Muscle of leg (tissue), 11 donors: ENCODE data around the gene ABCA6. TPM values are rescaled to one million over a fixed set of nuclear protein-coding genes. Genes with fewer than 3 reads are reported as not detected.
A peak's percentile ranks its signal among the peaks of the same experiment; 100 is the strongest.

Experiments
- DNase-seq: peaks from one replicate; pipeline ENCODE4 v3.0.0; 2013
- H3K27ac ChIP-seq: one replicate; pipeline ENCODE4 v1.5.1; 2013; ENCODE audit warnings: mild to moderate bottlenecking, low read length, control low read depth
- H3K27me3 ChIP-seq: one replicate; pipeline ENCODE4 v1.6.1; 2013; ENCODE audit warnings: low read length; ENCODE audit not compliant: control insufficient read depth, insufficient read depth
- H3K36me3 ChIP-seq: one replicate; pipeline ENCODE4 v1.6.1; 2013; ENCODE audit warnings: low read length; ENCODE audit not compliant: control insufficient read depth, insufficient read depth
- H3K4me1 ChIP-seq: one replicate; pipeline ENCODE4 v1.6.1; 2013; ENCODE audit warnings: low read length; ENCODE audit not compliant: control insufficient read depth, insufficient read depth
- H3K4me3 ChIP-seq: one replicate; pipeline ENCODE4 v1.5.1; 2013; ENCODE audit warnings: low read length, control low read depth
- H3K9me3 ChIP-seq: replicated peaks from 2 replicates; pipeline ENCODE4 v1.6.1; 2013; ENCODE audit warnings: low read depth, low read length; ENCODE audit not compliant: control insufficient read depth
- WGBS: methylation state at CpG from one replicate; pipeline ENCODE4 v1.1.5; 2013; ENCODE audit warnings: missing lambda C conversion rate; ENCODE audit not compliant: insufficient coverage; 5-methylcytosine and 5-hydroxymethylcytosine counted together
- polyA plus RNA-seq, 8 donors: library from polyadenylated mRNA; unstranded; fragments of 120-200 nt; gene quantifications; one replicate each; pipeline versions ENCODE4 v1.2.1 to v1.2.3, GENCODE V29; 2013; ENCODE audit warnings: inconsistent platforms in 1 of 8, low replicate concordance in 1 of 8; ENCODE audit not compliant: insufficient read length in 8 of 8, insufficient read depth in 1 of 8
- total RNA-seq: library from RNA; stranded (reverse); fragments of 120-200 nt; gene quantifications from one replicate; pipeline ENCODE4 v1.2.4, GENCODE V29; 2013

ABCA6 gene
- total and polyA plus RNA-seq, 9 donors, result 7.2 to 24.3 (median 8.7) TPM

- DNase-seq, result peak; percentile 94
- no peak overlapping the region for H3K4me3 ChIP-seq
- no peaks in the 10 kb centered on the region for H3K9me3 ChIP-seq
- H3K27me3 ChIP-seq, result no peaks in the 10 kb centered on the region
- no peaks in the 10 kb centered on the region for H3K4me1 ChIP-seq
- H3K27ac ChIP-seq, result peak overlapping the region; percentile 90
- no CpG with 5 or more reads among the region's 3 CpGs for WGBS
- no peaks in the 10 kb centered on the region for H3K36me3 ChIP-seq
Observed at GRCh38 chr17:69142175-69142802, 594 bp upstream of the ABCA6 start.

- peaks cover 7% of the 10 kb centered on the region for H3K36me3 ChIP-seq
- no peak for DNase-seq
- no peaks in the 10 kb centered on the region for H3K4me1 ChIP-seq
Observed at GRCh38 chr17:69134112-69134511, 7.6 kb downstream of the ABCA6 start.

GRCh38 chr17:69130627-69131296 lies 10.9 kb downstream of the ABCA6 start:
- Histone ChIP-seq H3K27ac (no peak overlapping the region), H3K9me3 (no peaks in the 10 kb centered on the region), H3K27me3 (no peaks in the 10 kb centered on the region), H3K4me1 (no peaks in the 10 kb centered on the region), H3K36me3 (peaks cover 7% of the 10 kb centered on the region), H3K4me3 (no peak overlapping the region)
- WGBS, result no CpG with 5 or more reads among the region's 6 CpGs
- no peak for DNase-seq

More at GRCh38 chr17:69134112-69134511, 7.6 kb downstream of the ABCA6 start:
- Histone ChIP-seq H3K4me3 (no peak overlapping the region), H3K27ac (no peak overlapping the region), H3K27me3 (no peaks in the 10 kb centered on the region), H3K9me3 (no peaks in the 10 kb centered on the region)
- WGBS, result 86% methylated on average over 2 of the region's 3 CpGs

GRCh38 chr17:69123626-69124025 lies 18.1 kb downstream of the ABCA6 start:
- no peak for DNase-seq
- Histone ChIP-seq H3K4me1 (no peaks in the 10 kb centered on the region), H3K27me3 (no peaks in the 10 kb centered on the region), H3K36me3 (no peaks in the 10 kb centered on the region), H3K9me3 (no peaks in the 10 kb centered on the region), H3K4me3 (no peak overlapping the region), H3K27ac (no peak overlapping the region)
- WGBS, result 100% methylated on average over 1 of the region's 1 CpG

- Histone ChIP-seq H3K36me3 (no peaks in the 10 kb centered on the region), H3K4me3 (no peak overlapping the region), H3K27me3 (no peaks in the 10 kb centered on the region), H3K27ac (no peak overlapping the region), H3K4me1 (no peaks in the 10 kb centered on the region), H3K9me3 (no peaks in the 10 kb centered on the region)
- DNase-seq, result no peak
- WGBS, result 100% methylated on average over 3 of the region's 5 CpGs
Observed at GRCh38 chr17:69122065-69122464, 19.6 kb downstream of the ABCA6 start.

- Histone ChIP-seq H3K4me3 (no peak overlapping the region), H3K36me3 (no peaks in the 10 kb centered on the region), H3K9me3 (no peaks in the 10 kb centered on the region), H3K27ac (no peak overlapping the region), H3K27me3 (no peaks in the 10 kb centered on the region), H3K4me1 (no peaks in the 10 kb centered on the region)
- WGBS, result 50% methylated on average over 1 of the region's 2 CpGs
- DNase-seq, result no peak
Observed at GRCh38 chr17:69117855-69118784, 23.6 kb downstream of the ABCA6 start.

- no peak for DNase-seq
- no peaks in the 10 kb centered on the region for H3K36me3 ChIP-seq
Observed at GRCh38 chr17:69111794-69112193, 29.9 kb downstream of the ABCA6 start.

GRCh38 chr17:69105907-69106730 lies 35.6 kb downstream of the ABCA6 start:
- no peaks in the 10 kb centered on the region for H3K4me1 ChIP-seq
- no peak for DNase-seq
- H3K4me3 ChIP-seq, result no peak overlapping the region
- H3K27ac ChIP-seq, result no peak overlapping the region
- H3K36me3 ChIP-seq, result no peaks in the 10 kb centered on the region
- 84% methylated on average over 6 of the region's 10 CpGs for WGBS
- no peaks in the 10 kb centered on the region for H3K9me3 ChIP-seq
- no peaks in the 10 kb centered on the region for H3K27me3 ChIP-seq

More at GRCh38 chr17:69111794-69112193, 29.9 kb downstream of the ABCA6 start:
- no peak overlapping the region for H3K27ac ChIP-seq
- H3K9me3 ChIP-seq, result no peaks in the 10 kb centered on the region
- no peaks in the 10 kb centered on the region for H3K27me3 ChIP-seq
- no CpG with 5 or more reads among the region's 1 CpG for WGBS
- no peak overlapping the region for H3K4me3 ChIP-seq
- H3K4me1 ChIP-seq, result no peaks in the 10 kb centered on the region

- H3K36me3 ChIP-seq, result no peaks in the 10 kb centered on the region
- no peak for DNase-seq
- H3K9me3 ChIP-seq, result no peaks in the 10 kb centered on the region
- H3K4me1 ChIP-seq, result no peaks in the 10 kb centered on the region
- H3K27me3 ChIP-seq, result no peaks in the 10 kb centered on the region
- whole genome bisulfite sequencing, result 64% methylated on average over 5 of the region's 9 CpGs
- H3K27ac ChIP-seq, result no peak overlapping the region
- H3K4me3 ChIP-seq, result no peak overlapping the region
Observed at GRCh38 chr17:69103557-69104233, 38.0 kb downstream of the ABCA6 start.
